Measurements from ENCODE around the gene CKAP2L.

The CKAP2L gene

GRCh38 chr2:112724591-112725525 lies 39.6 kb downstream of the CKAP2L start:
- Histone ChIP-seq H3K9me3 (ENCODE audit: control insufficient read depth, insufficient read depth, low read length) (no peaks in the 10 kb centered on the region), H3K9me2 (replicated peaks; ENCODE audit: control insufficient read depth, low read length) (no peaks in the 10 kb centered on the region), H3K4me1 (ENCODE audit: control insufficient read depth, low read length) (peaks cover 5% of the 10 kb centered on the region), H3F3A (ENCODE audit: control insufficient read depth, insufficient read depth) (no peaks in the 10 kb centered on the region), H4K20me1 (ENCODE audit: control insufficient read depth, insufficient read depth, low read depth, low read length) (no peaks in the 10 kb centered on the region), H3K4me2 (ENCODE audit: low read length) (no peak overlapping the region), H3K27ac (ENCODE audit: low read depth, low read length) (no peak overlapping the region), H3K4me3 (ENCODE audit: low read length) (no peak overlapping the region), H3K36me3 (ENCODE audit: control insufficient read depth, low read length) (no peaks in the 10 kb centered on the region), H3K79me2 (ENCODE audit: control insufficient read depth, low read length) (no peaks in the 10 kb centered on the region), H3K27me3 (ENCODE audit: control insufficient read depth, low read length) (peaks cover 6% of the 10 kb centered on the region; the same call in 1 of the 2 replicates)
- TF ChIP-seq EZH2phosphoT487 (IDR thresholded peaks at IDR 0.05; ENCODE audit: borderline replicate concordance, low read length) (no peak), CTCF (IDR thresholded peaks at IDR 0.05; ENCODE audit: low read depth, low read length, poor library complexity, severe bottlenecking) (peak; percentile 44)

GRCh38 chr2:112723995-112724394 lies 40.4 kb downstream of the CKAP2L start:
- peaks cover 5% of the 10 kb centered on the region for H3K4me1 ChIP-seq (ENCODE audit: control insufficient read depth, low read length)
- no peaks in the 10 kb centered on the region for H3K9me2 ChIP-seq (replicated peaks; ENCODE audit: control insufficient read depth, low read length)
- H3K9me3 ChIP-seq (ENCODE audit: control insufficient read depth, insufficient read depth, low read length): no peaks in the 10 kb centered on the region
- no peaks in the 10 kb centered on the region for H3K79me2 ChIP-seq (ENCODE audit: control insufficient read depth, low read length)
- H3K36me3 ChIP-seq (ENCODE audit: control insufficient read depth, low read length): no peaks in the 10 kb centered on the region
- H3F3A ChIP-seq (ENCODE audit: control insufficient read depth, insufficient read depth): no peaks in the 10 kb centered on the region
- H4K20me1 ChIP-seq (ENCODE audit: control insufficient read depth, insufficient read depth, low read depth, low read length): no peaks in the 10 kb centered on the region
- H3K4me3 ChIP-seq (ENCODE audit: low read length): no peak overlapping the region
- TF ChIP-seq EZH2phosphoT487 (IDR thresholded peaks at IDR 0.05; ENCODE audit: borderline replicate concordance, low read length) (no peak), CTCF (IDR thresholded peaks at IDR 0.05; ENCODE audit: low read depth, low read length, poor library complexity, severe bottlenecking) (no peak)
- H3K27ac ChIP-seq (ENCODE audit: low read depth, low read length): no peak overlapping the region
- H3K27me3 ChIP-seq (ENCODE audit: control insufficient read depth, low read length): peaks cover 6% of the 10 kb centered on the region; the same call in 1 of the 2 replicates
- H3K4me2 ChIP-seq (ENCODE audit: low read length): no peak overlapping the region

- Histone ChIP-seq H3F3A (ENCODE audit: control insufficient read depth, insufficient read depth) (no peaks in the 10 kb centered on the region), H3K36me3 (ENCODE audit: control insufficient read depth, low read length) (no peaks in the 10 kb centered on the region), H3K9me2 (replicated peaks; ENCODE audit: control insufficient read depth, low read length) (no peaks in the 10 kb centered on the region), H3K9me3 (ENCODE audit: control insufficient read depth, insufficient read depth, low read length) (no peaks in the 10 kb centered on the region), H3K4me2 (ENCODE audit: low read length) (no peak overlapping the region), H3K27ac (ENCODE audit: low read depth, low read length) (no peak overlapping the region), H3K4me3 (ENCODE audit: low read length) (no peak overlapping the region), H3K79me2 (ENCODE audit: control insufficient read depth, low read length) (no peaks in the 10 kb centered on the region), H4K20me1 (ENCODE audit: control insufficient read depth, insufficient read depth, low read depth, low read length) (no peaks in the 10 kb centered on the region), H3K27me3 (ENCODE audit: control insufficient read depth, low read length) (peaks cover 6% of the 10 kb centered on the region; the same call in 1 of the 2 replicates), H3K4me1 (ENCODE audit: control insufficient read depth, low read length) (peaks cover 5% of the 10 kb centered on the region)
- no peak for TF ChIP-seq EZH2phosphoT487 (IDR thresholded peaks at IDR 0.05; ENCODE audit: borderline replicate concordance, low read length)
- TF ChIP-seq CTCF (IDR thresholded peaks at IDR 0.05; ENCODE audit: low read depth, low read length, poor library complexity, severe bottlenecking): no peak
Measured at GRCh38 chr2:112723547-112723940, 40.9 kb downstream of the CKAP2L start.

All from DOHH2 (cell line).